Heart left ventricle (tissue), 16 donors: Measurements from ENCODE around the gene OR4F6. TPM values are rescaled to one million over a fixed set of nuclear protein-coding genes. Genes with fewer than 3 reads are reported as not detected.
A peak's percentile ranks its signal among the peaks of the same experiment; 100 is the strongest.
"Not testable (repeated sequence)": the region's sequence is repeated elsewhere in the genome, so short reads cannot be mapped to it uniquely, and the experiment has no call there.

Experiments used
- ATAC-seq, 4 donors: fragments of 200-7000 bp; cut with Tn5 transposase; one replicate each; pipeline ENCODE4 v1.9.1; 2020 to 2022; ENCODE audit warnings: moderate library complexity in 4 of 4, mild to moderate bottlenecking in 3 of 4, moderate number of reproducible peaks in 1 of 4
- DNase-seq, 5 donors: peaks; one replicate each; pipeline ENCODE4 v3.0.0-alpha.2; 2020
- H3K27ac ChIP-seq, 12 donors: fragments of 200-600 bp; sonication (generic) in 4 of 12; one replicate each; pipeline versions ENCODE4 v1.5.0 to v1.8.0; 2016 to 2022; ENCODE audit warnings: mild to moderate bottlenecking in 2 of 12
- H3K27me3 ChIP-seq, 9 donors: fragments of 200-600 bp; sonication (generic) in 2 of 9; one replicate each; pipeline versions ENCODE4 v1.5.1 to v1.8.0; 2016 to 2022; ENCODE audit warnings: mild to moderate bottlenecking in 3 of 9
- H3K36me3 ChIP-seq, 9 donors: fragments of 200-600 bp; sonication (generic) in 2 of 9; one replicate each; pipeline versions ENCODE4 v1.5.0 to v1.8.0; 2018 to 2022; ENCODE audit warnings: mild to moderate bottlenecking in 2 of 9
- H3K4me1 ChIP-seq, 12 donors: fragments of 200-600 bp; sonication (generic) in 4 of 12; one replicate each; pipeline versions ENCODE4 v1.5.0 to v1.8.0; 2016 to 2022; ENCODE audit warnings: mild to moderate bottlenecking in 3 of 12
- H3K4me3 ChIP-seq, 12 donors: fragments of 200-600 bp; sonication (generic) in 4 of 12; one replicate each; pipeline versions ENCODE4 v1.5.0 to v1.8.0; 2017 to 2022; ENCODE audit warnings: mild to moderate bottlenecking in 9 of 12, moderate library complexity in 4 of 12
- H3K9me3 ChIP-seq, 12 donors: fragments of 200-600 bp; sonication (generic) in 4 of 12; one replicate each; pipeline versions ENCODE4 v1.5.0 to v1.8.0; 2016 to 2022; ENCODE audit warnings: mild to moderate bottlenecking in 1 of 12
- CTCF ChIP-seq, 12 donors: fragments of 200-600 bp; sonication (generic) in 4 of 12; IDR thresholded peaks; one replicate each; pipeline versions ENCODE4 v1.5.0 to v1.8.0; 2018 to 2022; ENCODE audit warnings: antibody characterized with exemption in 12 of 12, mild to moderate bottlenecking in 5 of 12
- POLR2A ChIP-seq, 2 donors: fragments of 450-650 bp; IDR thresholded peaks; one replicate each; pipeline ENCODE4 v1.6.1; 2017; ENCODE audit warnings: antibody characterized with exemption in 2 of 2, mild to moderate bottlenecking in 2 of 2, moderate library complexity in 2 of 2
- WGBS, 4 donors: extraction: QIAGEN DNeasy Blood & Tissue Kit in 2 of 4; methylation state at CpG; one replicate each; pipeline versions ENCODE4 v1.1.5 to v1.1.7; 2013 to 2018; 5-methylcytosine and 5-hydroxymethylcytosine counted together
- intact Hi-C, 10 donors: fragments of 100-400 bp; cut with DNase I; formaldehyde crosslinking; loops; one replicate each; pipeline versions ENCODE4 v1.11.1 to v1.14.2; 2022
- polyA plus RNA-seq, 2 donors: library from polyadenylated mRNA; stranded (reverse); fragments of 200-250 nt; gene quantifications; one replicate each; pipeline ENCODE4 v1.2.3, GENCODE V29; 2013
- total RNA-seq, 9 donors: library from RNA; depleted of rRNA in 2 of 9; stranded (reverse); fragments of >200 nt in 2 of 9; fragmentation: NEBNext Ultra II Directional in 3 of 9; extraction: Animal tissue kit (Norgen Biotek cat#: 25700) in 3 of 9; gene quantifications; one replicate each; pipeline versions ENCODE4 v1.1.0 to v1.2.4, GENCODE V29; 2016 to 2023
- donor health status: ischemic (EF 13 %, LVEDD 7.1; RV severe dilation, severe dysfunction).
- donor health status: healthy with polysubstance abuse.
- donor health status: DM: no; HTN: yes; CAD: no.
- donor health status: DM: no; HTN: no; CAD: no.
- donor health status: ischemic (EF 25% LVEDD 6.9; RV normal size, moderate dysfunction).
- donor health status: ischemic (EF 25% LVEDD 5.7; RV mildly dilated, moderate dysfunction).
- donor health status: healthy.
- donor health status: DM: yes; HTN: yes; CAD: no.
- donor health status: ischemic (EF 35%, LVEDD 5.7; RV mildly dilated, moderate dysfunction).
- donor health status: nonischemic (EF 11% LVEDD 7.7; RV severe dilation, severe dysfunction).
- donor health status: DM: yes; HTN: yes; CAD: no.
- donor health status: PGD.
- donor health status: ischemic (EF 29% LVEDD 5.4; RV normal size, mild dysfunction).
- donor health status: nonischemic (EF 23%, LVEDD 6.1; RV moderate dilation, normal function).

OR4F6 gene
- total and polyA plus RNA-seq, 11 donors = not detected

GRCh38 chr15:101772921-101773320 lies 30.4 kb upstream of the OR4F6 start:
- Histone ChIP-seq H3K27ac (no peak overlapping the region), H3K36me3 (no peaks in the 10 kb centered on the region), H3K9me3 (no peaks in the 10 kb centered on the region), H3K4me3 (no peak overlapping the region), H3K27me3 (no peaks in the 10 kb centered on the region), H3K4me1 (no peaks in the 10 kb centered on the region)
- WGBS, 4 donors = 85 to 98% (median 93%) methylated on average over 8 of the region's 8 CpGs
- TF ChIP-seq CTCF (IDR thresholded peaks at IDR 0.05) (no peak), POLR2A (IDR thresholded peaks at IDR 0.05) (no peak)
- intact Hi-C loops = no loop called here
- no peak for ATAC-seq
- no peak for DNase-seq

- intact Hi-C loops = no loop called here
- Histone ChIP-seq H3K27ac (no peak overlapping the region), H3K27me3 (no peaks in the 10 kb centered on the region), H3K36me3 (no peaks in the 10 kb centered on the region), H3K4me3 (no peak overlapping the region), H3K4me1 (no peaks in the 10 kb centered on the region), H3K9me3 (no peaks in the 10 kb centered on the region)
- no peak for TF ChIP-seq POLR2A (IDR thresholded peaks at IDR 0.05)
- TF ChIP-seq CTCF (IDR thresholded peaks at IDR 0.05) = peak in 3 of 12 donors; percentile 10 to 18 (median 13)
- WGBS, 4 donors = 61 to 73% (median 67%) methylated on average over 4 to 7 of the region's 7 CpGs
- ATAC-seq (no peak), DNase-seq (peak in 2 of 5 donors; percentile 19 to 41)
Observed at GRCh38 chr15:101773496-101774100, 29.7 kb upstream of the OR4F6 start.

GRCh38 chr15:101775136-101775535 lies 28.2 kb upstream of the OR4F6 start:
- H3K27me3 ChIP-seq = peaks cover 0 to 11% (median 0%) of the 10 kb centered on the region in 9 donors
- 90 to 100% (median 94%) methylated on average over 10 of the region's 10 CpGs for WGBS, 4 donors
- intact Hi-C loops = no loop called here
- no peaks in the 10 kb centered on the region for H3K36me3 ChIP-seq
- no peak for DNase-seq
- no peak overlapping the region for H3K27ac ChIP-seq
- H3K4me1 ChIP-seq = no peaks in the 10 kb centered on the region
- H3K9me3 ChIP-seq = no peaks in the 10 kb centered on the region
- H3K4me3 ChIP-seq = no peak overlapping the region
- no peak for ATAC-seq
- TF ChIP-seq CTCF (IDR thresholded peaks at IDR 0.05) (no peak), POLR2A (IDR thresholded peaks at IDR 0.05) (no peak)

- H3K27ac ChIP-seq, DNase-seq, H3K4me1 ChIP-seq, ATAC-seq, H3K4me3 ChIP-seq, H3K36me3 ChIP-seq, H3K9me3 ChIP-seq, intact Hi-C loops: not testable (repeated sequence)
- peaks cover 0 to 12% (median 0%) of the 10 kb centered on the region in 9 donors for H3K27me3 ChIP-seq
- WGBS, 4 donors = 85 to 88% (median 86%) methylated on average over 10 of the region's 10 CpGs
Observed at GRCh38 chr15:101778576-101778975, 24.7 kb upstream of the OR4F6 start.

- H3K27ac ChIP-seq, DNase-seq, H3K36me3 ChIP-seq, H3K9me3 ChIP-seq, ATAC-seq, H3K4me3 ChIP-seq, intact Hi-C loops, H3K4me1 ChIP-seq: not testable (repeated sequence)
- H3K27me3 ChIP-seq = peaks cover 0 to 12% (median 0%) of the 10 kb centered on the region in 9 donors
- WGBS, 4 donors = 13 to 50% (median 28%) methylated on average over 1 of the region's 1 CpG
Observed at GRCh38 chr15:101780225-101780624, 23.1 kb upstream of the OR4F6 start.
